Lung (tissue), 12 donors: ENCODE results near the gene RNASE4. TPM values are rescaled to one million over a fixed set of nuclear protein-coding genes. Genes with fewer than 3 reads are reported as not detected.

ENCODE experiments used
- ATAC-seq: fragments of 200-7000 bp; cut with Tn5 transposase; one replicate; pipeline ENCODE4 v1.9.1; 2020; ENCODE audit warnings: moderate number of reproducible peaks; ENCODE audit not compliant: insufficient read depth, low FRiP score
- DNase-seq, 3 donors: peaks; one replicate each; pipeline ENCODE4 v3.0.0-alpha.2; 2013 to 2017
- H3K27ac ChIP-seq, 2 donors: one replicate each; pipeline ENCODE4 v1.5.1; 2013; ENCODE audit warnings: mild to moderate bottlenecking in 2 of 2, moderate library complexity in 2 of 2, control low read depth in 1 of 2, inconsistent platforms in 1 of 2, low read depth in 1 of 2, low read length in 1 of 2
- H3K27me3 ChIP-seq, 3 donors: one replicate each; pipeline ENCODE4 v1.5.1; 2013; ENCODE audit warnings: low read length in 2 of 3; ENCODE audit not compliant: control insufficient read depth in 3 of 3, insufficient read depth in 3 of 3
- H3K36me3 ChIP-seq, 4 donors: one replicate each; pipeline ENCODE4 v1.5.1; 2013; ENCODE audit warnings: low read length in 4 of 4, mild to moderate bottlenecking in 1 of 4, moderate library complexity in 1 of 4; ENCODE audit not compliant: control insufficient read depth in 4 of 4, insufficient read depth in 4 of 4
- H3K4me1 ChIP-seq, 5 donors: one replicate each; pipeline ENCODE4 v1.5.1; 2013; ENCODE audit warnings: low read length in 5 of 5, mild to moderate bottlenecking in 2 of 5, moderate library complexity in 1 of 5; ENCODE audit not compliant: control insufficient read depth in 5 of 5, insufficient read depth in 5 of 5
- H3K4me3 ChIP-seq: one replicate; pipeline ENCODE4 v1.5.1; 2013; ENCODE audit warnings: mild to moderate bottlenecking, control low read depth, moderate library complexity
- H3K9ac ChIP-seq, 2 donors: one replicate each; pipeline ENCODE4 v1.5.1; 2013; ENCODE audit warnings: low read length in 2 of 2, control low read depth in 1 of 2; ENCODE audit not compliant: insufficient read depth in 1 of 2
- H3K9me3 ChIP-seq, 4 donors: one replicate each; pipeline ENCODE4 v1.5.1; 2013; ENCODE audit warnings: low read length in 3 of 4, mild to moderate bottlenecking in 1 of 4, moderate library complexity in 1 of 4; ENCODE audit not compliant: control insufficient read depth in 4 of 4, insufficient read depth in 3 of 4
- CTCF ChIP-seq: IDR thresholded peaks from 2 replicates; pipeline ENCODE4 v1.5.1; 2012; ENCODE audit warnings: mild to moderate bottlenecking; ENCODE audit errors: control extremely low read depth, extremely low read depth
- WGBS, 2 donors: extraction: QIAGEN DNeasy Blood & Tissue Kit; methylation state at CpG; one replicate each; pipeline ENCODE4 v1.1.7; 2013; 5-methylcytosine and 5-hydroxymethylcytosine counted together
- polyA plus RNA-seq, 2 donors: library from polyadenylated mRNA; stranded (reverse); fragments of 200-250 nt; gene quantifications; one replicate each; pipeline ENCODE4 v1.2.1, GENCODE V29; 2013
- total RNA-seq, 2 donors: library from RNA; depleted of rRNA in 1 of 2; stranded (reverse); fragments of >200 nt in 1 of 2; gene quantifications; one replicate each; pipeline ENCODE4 v1.2.1, GENCODE V29; 2014 to 2021
- donor health status: control.
- donor health status: control.
- donor health status: Bipolar disorder and iron deficiency.
- donor health status: healthy.
- donor health status: DM: yes; HTN: yes; CAD: no.

The RNASE4 gene
- total and polyA plus RNA-seq, 4 donors = 14.5 to 51.9 (median 28.6) TPM

GRCh38 chr14:20726531-20726930 is 42.2 kb downstream of the RNASE4 start:
- Histone ChIP-seq H3K9ac (no peak overlapping the region), H3K36me3 (no peaks in the 10 kb centered on the region), H3K27me3 (peaks cover 0 to 2% (median 0%) of the 10 kb centered on the region in 3 donors), H3K4me1 (peaks cover 0 to 4% (median 1%) of the 10 kb centered on the region in 5 donors), H3K9me3 (peaks cover 0 to 3% (median 0%) of the 10 kb centered on the region in 4 donors), H3K27ac (no peak overlapping the region), H3K4me3 (no peak overlapping the region)
- no peak for ATAC-seq
- 77 to 96% methylated on average over 1 of the region's 1 CpG for WGBS, 2 donors
- TF ChIP-seq CTCF = no peak
- DNase-seq = no peak

GRCh38 chr14:20730891-20731290 is 46.5 kb downstream of the RNASE4 start:
- Histone ChIP-seq H3K36me3 (no peaks in the 10 kb centered on the region), H3K9me3 (no peaks in the 10 kb centered on the region), H3K4me3 (no peak overlapping the region), H3K27me3 (no peaks in the 10 kb centered on the region), H3K27ac (no peak overlapping the region), H3K9ac (no peak overlapping the region), H3K4me1 (peaks cover 0 to 4% (median 0%) of the 10 kb centered on the region in 5 donors)
- no peak for TF ChIP-seq CTCF
- no peak for ATAC-seq
- WGBS, 2 donors = 71 to 74% methylated on average over 6 of the region's 6 CpGs
- DNase-seq = no peak

GRCh38 chr14:20732477-20732876 is 48.1 kb downstream of the RNASE4 start:
- Histone ChIP-seq H3K9ac (no peak overlapping the region), H3K4me1 (no peaks in the 10 kb centered on the region), H3K4me3 (no peak overlapping the region), H3K27ac (no peak overlapping the region), H3K36me3 (no peaks in the 10 kb centered on the region), H3K27me3 (no peaks in the 10 kb centered on the region), H3K9me3 (no peaks in the 10 kb centered on the region)
- no peak for TF ChIP-seq CTCF
- no peak for ATAC-seq
- 92 to 96% methylated on average over 5 of the region's 5 CpGs for WGBS, 2 donors
- no peak for DNase-seq

- WGBS, 2 donors = 66 to 68% methylated on average over 6 of the region's 6 CpGs
- ATAC-seq = no peak
- Histone ChIP-seq H3K27me3 (no peaks in the 10 kb centered on the region), H3K36me3 (no peaks in the 10 kb centered on the region), H3K4me3 (no peak overlapping the region), H3K9ac (no peak overlapping the region), H3K4me1 (no peaks in the 10 kb centered on the region), H3K9me3 (no peaks in the 10 kb centered on the region), H3K27ac (no peak overlapping the region)
- no peak for DNase-seq
- no peak for TF ChIP-seq CTCF
Observed at GRCh38 chr14:20732979-20733635, 48.7 kb downstream of the RNASE4 start.
